ENCODE measurements around the gene CDYL.

CDYL gene

GRCh38 chr6:4953440-4953839 lies 177.2 kb downstream of the CDYL start:
- DNase-seq (ENCODE audit: extremely low read depth in 1 of 2, low read depth in 1 of 2) = no peak

DNA sequence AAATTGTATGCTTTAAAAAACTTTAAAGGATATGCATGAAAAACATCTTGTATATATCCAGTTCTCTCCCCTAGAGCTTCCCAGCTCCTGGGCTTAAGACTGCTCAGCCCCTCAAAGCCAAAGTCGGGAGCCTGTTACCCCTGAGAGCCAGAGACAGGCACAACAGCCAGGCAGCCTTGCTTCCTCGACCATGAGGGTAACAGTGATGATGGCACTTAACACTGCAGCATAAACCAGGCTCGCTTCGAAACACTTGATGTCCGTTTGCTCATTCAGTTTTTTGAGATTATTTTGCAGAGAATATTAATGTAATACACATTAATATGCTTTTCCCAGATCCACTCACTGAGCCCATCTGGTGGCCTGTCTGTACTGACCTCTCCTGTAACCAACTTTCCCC lies 180.4 kb downstream of the CDYL start:
- no peak for DNase-seq (ENCODE audit: extremely low read depth in 1 of 2, low read depth in 1 of 2)

DNA sequence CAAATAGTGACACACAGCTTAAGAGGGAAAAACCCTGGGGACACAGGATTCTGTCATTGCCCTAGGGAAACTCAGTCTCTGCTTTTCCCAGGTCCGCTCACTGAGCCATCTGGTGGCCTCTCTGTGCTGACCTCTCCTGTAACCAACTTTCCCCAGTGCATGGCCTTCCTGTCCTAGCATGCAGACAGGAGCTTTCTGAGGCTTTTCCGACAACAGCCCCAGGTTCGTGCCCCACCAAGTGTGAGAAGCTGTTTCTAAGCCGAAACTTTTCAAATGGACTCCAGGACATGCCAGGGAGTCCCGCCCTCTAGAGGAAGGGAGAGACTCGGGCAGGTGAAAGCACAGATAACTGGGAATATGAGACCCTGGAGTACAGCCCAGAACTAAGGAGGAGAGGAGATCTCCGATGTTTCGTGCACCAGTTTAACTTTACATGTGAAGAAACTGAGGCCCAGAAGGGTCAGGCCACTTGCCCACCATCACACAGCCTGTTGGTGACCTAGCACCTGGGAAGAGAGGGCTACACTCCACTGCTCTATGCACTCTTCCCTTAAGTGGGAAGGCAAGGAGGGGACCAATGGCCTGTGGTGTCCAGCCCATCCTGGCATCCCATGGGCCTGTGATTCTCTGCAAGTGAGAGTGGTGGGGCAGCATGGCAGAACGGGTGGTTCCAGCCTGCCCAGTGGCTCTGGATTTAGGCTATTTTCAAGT lies 181.5 kb downstream of the CDYL start:
- DNase-seq (ENCODE audit: extremely low read depth in 1 of 2, low read depth in 1 of 2) = no peak

GRCh38 chr6:4958624-4959023 lies 182.4 kb downstream of the CDYL start:
- no peak for DNase-seq (ENCODE audit: extremely low read depth in 1 of 2, low read depth in 1 of 2)

DNA sequence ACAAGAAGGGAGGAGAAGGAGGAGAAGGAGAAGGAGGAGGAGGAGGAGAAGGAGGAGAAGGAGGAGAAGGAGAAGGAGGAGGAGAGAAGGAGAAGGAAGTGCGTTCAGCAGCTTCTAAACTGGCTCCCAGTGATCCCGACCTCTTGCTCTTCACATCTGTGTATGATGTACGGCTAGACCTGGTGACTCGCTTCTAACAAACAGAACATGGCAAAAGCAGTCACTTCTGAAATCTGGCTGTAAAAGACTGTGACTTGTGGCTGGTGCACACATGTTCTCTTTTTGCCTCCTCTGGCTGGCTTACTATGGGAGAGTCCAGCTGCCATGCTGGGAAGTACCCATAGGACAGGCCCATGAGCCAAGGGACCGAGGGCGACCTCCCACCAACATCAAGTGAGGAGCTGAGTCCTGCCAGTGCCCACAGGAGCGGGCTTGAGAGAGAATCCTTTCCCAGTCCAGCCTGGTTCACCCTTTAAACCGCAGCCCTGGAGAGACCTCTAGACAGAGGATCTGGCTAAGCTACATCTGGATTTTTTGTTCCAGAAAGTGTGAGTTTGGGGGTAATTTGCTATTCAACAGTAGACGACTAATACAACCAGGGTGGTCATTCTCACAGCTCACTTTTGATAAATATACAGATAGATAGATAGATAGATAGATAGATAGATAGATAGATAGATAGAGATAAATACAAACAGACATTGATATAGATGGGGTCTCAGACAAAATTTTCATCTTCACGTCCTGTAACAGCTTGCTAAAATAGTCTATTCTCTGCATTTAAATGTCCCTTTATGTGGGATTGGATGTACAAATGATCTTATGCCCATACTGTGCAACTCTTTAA lies 185.3 kb downstream of the CDYL start:
- DNase-seq (ENCODE audit: extremely low read depth in 1 of 2, low read depth in 1 of 2) = no peak

GRCh38 chr6:4962905-4963304 lies 186.7 kb downstream of the CDYL start:
- DNase-seq (ENCODE audit: extremely low read depth in 1 of 2, low read depth in 1 of 2) = no peak

DNA sequence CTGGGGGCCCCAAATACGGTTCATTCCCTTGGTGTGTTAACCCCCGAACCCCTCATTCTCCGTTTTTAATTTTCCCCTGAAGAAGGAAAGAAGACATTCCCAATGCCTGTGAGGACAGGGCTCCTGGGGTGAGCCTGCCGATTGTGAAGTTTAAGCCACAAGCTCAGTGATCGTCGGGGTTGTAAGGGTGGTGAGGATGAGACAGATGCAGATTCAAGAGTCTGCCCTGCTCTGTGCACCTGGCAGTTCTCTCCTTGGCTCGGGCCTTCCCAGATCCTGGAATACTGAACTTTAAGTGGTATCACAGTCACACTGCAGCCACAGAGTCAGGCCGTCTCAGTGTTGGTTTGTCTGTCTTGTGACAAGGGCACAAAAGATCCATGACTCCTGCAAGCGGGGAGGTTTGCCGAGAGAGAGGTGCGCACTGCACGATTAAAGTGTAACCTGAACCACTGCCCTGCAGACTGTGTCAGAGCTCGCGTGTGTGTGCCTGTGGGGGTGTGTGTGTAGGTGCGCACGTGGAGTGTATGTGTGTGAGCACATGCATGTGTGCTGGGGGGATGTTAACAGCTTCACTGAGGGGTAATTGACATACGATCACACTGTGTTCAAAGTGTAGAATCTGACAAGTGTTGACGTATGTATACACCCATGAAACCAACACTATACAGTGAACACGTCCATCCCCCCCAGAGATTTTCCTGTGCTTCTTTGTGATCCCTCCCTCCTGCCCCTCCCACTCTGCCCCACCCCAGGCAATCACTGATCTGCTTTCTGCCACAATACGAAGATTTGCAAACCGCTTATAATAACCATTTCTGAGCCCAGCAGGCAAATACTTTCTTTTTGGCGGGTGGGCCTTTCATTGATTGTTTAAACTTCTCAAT lies 188.7 kb downstream of the CDYL start:
- no peak for DNase-seq (ENCODE audit: extremely low read depth in 1 of 2, low read depth in 1 of 2)

GRCh38 chr6:4965562-4966389 lies 189.6 kb downstream of the CDYL start:
- no peak for DNase-seq (ENCODE audit: extremely low read depth in 1 of 2, low read depth in 1 of 2)

- no peak for DNase-seq (ENCODE audit: extremely low read depth in 1 of 2, low read depth in 1 of 2)
Observed at GRCh38 chr6:4967301-4968030, 191.3 kb downstream of the CDYL start.

DNA sequence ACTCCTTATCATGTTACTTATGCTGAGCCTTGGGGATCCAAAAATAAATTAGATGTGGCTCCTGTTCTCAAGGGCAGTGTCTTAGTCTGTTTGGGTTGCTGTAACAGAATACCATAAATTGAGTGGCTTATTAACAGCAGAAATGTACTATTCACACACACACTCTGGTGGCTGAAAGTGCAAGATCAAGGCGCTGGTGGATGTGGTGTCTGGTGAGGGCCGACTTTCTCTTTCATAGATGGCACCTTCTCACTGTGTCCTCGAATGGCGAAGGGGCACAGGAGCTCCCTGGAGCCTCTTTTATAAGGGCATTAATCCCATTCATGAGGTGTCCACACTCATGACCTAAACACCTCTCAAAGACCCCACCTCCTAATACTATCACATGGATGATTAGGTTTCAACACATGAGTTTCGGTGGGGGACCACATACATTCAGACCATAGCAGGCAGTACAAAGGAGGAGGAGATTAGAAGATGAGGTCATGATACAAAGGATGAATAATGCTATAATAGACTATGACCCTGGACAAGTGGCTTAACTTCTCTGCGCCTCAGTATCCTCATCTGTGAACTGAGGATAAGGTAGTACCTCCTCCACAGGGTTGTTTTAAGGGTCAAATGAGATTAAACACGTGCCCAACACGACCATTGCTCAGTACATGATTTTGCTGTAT lies 193.5 kb downstream of the CDYL start:
- no peak for DNase-seq (ENCODE audit: extremely low read depth in 1 of 2, low read depth in 1 of 2)

DNA sequence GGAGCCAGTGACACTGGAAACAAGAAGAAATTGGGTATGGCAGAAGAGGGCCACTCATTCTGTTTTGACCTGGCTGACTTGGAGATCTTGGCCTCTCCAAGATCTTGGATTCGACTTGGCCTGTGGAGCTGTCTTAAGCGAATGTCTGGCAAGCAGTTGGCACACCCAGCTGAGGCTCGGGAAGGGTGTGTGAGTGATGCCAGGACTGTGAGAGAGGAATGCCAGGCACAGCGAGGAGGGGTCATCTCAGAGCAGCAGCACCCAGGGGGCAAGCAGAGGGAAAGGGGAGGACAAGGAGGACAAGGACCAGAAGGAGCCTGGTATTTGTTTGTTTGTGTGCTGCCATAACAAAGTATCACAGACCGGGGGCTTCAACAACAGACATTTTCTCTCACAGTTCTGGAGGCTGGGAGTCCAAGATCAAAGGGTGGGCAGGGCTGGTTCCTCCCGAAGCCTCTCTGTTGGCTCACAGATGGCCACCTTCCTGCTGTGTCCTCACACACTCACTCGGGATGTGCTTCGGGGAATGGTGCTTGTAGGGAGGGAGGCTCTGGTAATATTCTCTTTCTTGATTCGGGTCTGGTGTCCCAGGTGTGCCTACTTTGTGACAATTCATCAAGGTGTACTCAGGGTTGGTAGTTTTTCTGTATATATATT lies 194.7 kb downstream of the CDYL start:
- no peak for DNase-seq (ENCODE audit: extremely low read depth in 1 of 2, low read depth in 1 of 2)

- DNase-seq (ENCODE audit: extremely low read depth in 1 of 2, low read depth in 1 of 2) = no peak
Observed at GRCh38 chr6:4971851-4972250, 195.6 kb downstream of the CDYL start.

GRCh38 chr6:4972438-4972837 lies 196.2 kb downstream of the CDYL start:
- no peak for DNase-seq (ENCODE audit: extremely low read depth in 1 of 2, low read depth in 1 of 2)

GRCh38 chr6:4973415-4973814 lies 197.2 kb downstream of the CDYL start:
- no peak for DNase-seq (ENCODE audit: extremely low read depth in 1 of 2, low read depth in 1 of 2)

DNA sequence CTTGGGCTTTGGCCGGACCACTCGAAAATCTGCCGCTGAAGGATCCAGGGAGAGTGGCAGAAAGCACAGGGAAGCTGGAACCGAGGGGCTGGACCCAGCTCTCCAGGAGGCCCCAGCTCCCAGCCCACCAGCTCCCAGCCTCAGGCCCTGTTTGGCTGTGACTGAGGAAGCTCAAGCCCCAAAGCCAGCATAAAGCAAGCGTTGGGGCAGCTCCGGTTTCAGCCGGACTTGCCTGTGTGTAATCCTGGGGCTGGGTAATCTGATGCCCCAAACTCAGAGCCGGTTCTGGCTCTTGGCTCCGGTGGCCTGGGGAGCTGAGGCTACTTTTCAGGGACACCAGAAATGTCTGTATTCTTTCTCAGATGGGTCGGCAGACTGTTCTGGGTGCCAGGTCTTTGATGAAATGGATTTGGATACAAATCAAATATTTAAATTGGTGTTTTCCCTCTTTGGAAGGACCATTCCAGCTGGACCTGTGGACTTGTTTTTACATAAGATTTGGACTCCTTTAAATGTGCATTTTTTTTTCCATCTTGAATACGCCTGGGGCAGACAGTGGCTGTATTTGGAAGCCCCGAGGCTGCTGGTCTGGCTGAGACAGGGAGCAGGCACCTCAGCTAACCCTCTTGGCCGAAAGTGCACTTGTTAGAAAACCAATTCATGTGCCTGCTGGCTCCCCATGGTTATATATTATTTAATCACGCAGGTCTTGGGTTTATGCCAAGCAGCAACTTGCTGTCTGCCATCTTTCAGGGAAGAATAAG lies 198.0 kb downstream of the CDYL start:
- DNase-seq (ENCODE audit: extremely low read depth in 1 of 2, low read depth in 1 of 2) = no peak

- no peak for DNase-seq (ENCODE audit: extremely low read depth in 1 of 2, low read depth in 1 of 2)
Observed at GRCh38 chr6:4974962-4975361, 198.8 kb downstream of the CDYL start.

DNA sequence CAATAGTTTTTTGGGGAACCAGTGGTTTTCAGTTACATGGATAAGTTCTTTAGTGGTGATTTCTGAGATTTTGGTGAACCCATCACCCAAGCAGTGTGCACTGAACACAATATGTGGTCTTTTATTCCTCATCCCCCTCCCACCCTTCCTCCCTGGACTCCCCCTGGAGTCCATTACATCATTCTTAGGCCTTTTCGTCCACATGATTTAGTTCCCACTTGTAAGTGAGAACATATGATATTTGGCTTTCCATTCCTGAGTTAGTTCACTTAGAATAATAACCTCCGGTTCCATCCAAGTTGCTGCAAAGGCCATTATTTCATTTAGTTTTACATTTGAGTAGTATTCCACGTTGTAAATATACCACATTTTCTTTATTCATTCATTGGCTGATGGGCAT lies 199.3 kb downstream of the CDYL start:
- no peak for DNase-seq (ENCODE audit: extremely low read depth in 1 of 2, low read depth in 1 of 2)

- no peak for DNase-seq (ENCODE audit: extremely low read depth in 1 of 2, low read depth in 1 of 2)
Observed at GRCh38 chr6:4977468-4977867, 201.3 kb downstream of the CDYL start.
